GM21576 (cell line): ENCODE data around the gene ETV6.

Source experiments
- ATAC-seq: cut with Tn5 transposase; IDR thresholded peaks from one replicate; pipeline ENCODE4 v1.9.1; 2021; ENCODE audit warnings: mild to moderate bottlenecking, moderate library complexity; ENCODE audit not compliant: unreplicated experiment

Gene ETV6

GRCh38 chr12:11689591-11690186 is 40.2 kb downstream of the ETV6 start:
- ATAC-seq = no peak

GRCh38 chr12:11693067-11693466 is 43.6 kb downstream of the ETV6 start:
- ATAC-seq = no peak

GRCh38 chr12:11693601-11694000 is 44.1 kb downstream of the ETV6 start:
- no peak for ATAC-seq

GRCh38 chr12:11694528-11694927 is 45.1 kb downstream of the ETV6 start:
- ATAC-seq = no peak

GRCh38 chr12:11695321-11695720 is 45.8 kb downstream of the ETV6 start:
- ATAC-seq = no peak

GRCh38 chr12:11696084-11696483 is 46.6 kb downstream of the ETV6 start:
- ATAC-seq = no peak

GRCh38 chr12:11697131-11697530 is 47.7 kb downstream of the ETV6 start:
- ATAC-seq = no peak

GRCh38 chr12:11697670-11698387 is 48.4 kb downstream of the ETV6 start:
- ATAC-seq = no peak

DNA sequence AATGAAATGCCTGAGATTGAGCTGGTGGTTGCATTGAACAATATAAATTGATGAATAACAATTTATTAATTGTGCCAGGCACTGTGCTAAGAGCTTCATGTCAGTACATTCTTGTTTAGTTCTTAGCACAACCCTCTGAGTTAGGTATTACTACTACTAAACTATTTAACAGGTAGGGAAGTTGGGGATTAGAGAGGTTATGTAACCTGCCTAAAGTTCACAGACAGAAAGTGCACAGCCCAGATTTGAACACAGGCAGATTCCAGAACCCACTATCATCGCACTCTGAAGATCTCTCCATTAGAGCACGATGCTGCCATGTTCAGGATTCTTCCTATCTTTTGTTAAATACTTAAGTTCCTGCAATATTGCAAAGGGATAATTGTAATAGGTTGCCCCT is 49.3 kb downstream of the ETV6 start:
- no peak for ATAC-seq

- no peak for ATAC-seq
These were observed 52.0 kb downstream of the ETV6 start for GRCh38 chr12:11701433-11701832.

DNA sequence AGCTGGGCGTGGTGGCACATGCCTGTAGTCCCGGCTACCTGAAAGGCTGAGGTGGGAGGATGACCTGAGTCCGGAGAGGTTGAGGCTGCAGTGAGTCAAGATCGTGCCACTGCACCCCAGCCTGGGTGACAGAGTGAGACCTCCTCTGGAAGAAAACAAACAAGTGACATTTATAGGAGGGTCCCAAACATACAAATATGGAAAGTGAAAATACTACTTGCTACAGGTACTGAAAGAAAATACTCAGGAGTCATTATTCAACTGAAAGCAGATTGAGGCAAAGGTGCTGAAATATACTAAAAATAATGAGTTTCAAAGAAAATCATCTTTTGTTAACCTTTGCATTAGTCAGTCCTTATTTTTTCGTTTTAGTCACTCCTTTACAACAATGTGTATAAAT is 53.5 kb downstream of the ETV6 start:
- peak; percentile 61 for ATAC-seq

- ATAC-seq = no peak
These were observed 53.9 kb downstream of the ETV6 start for GRCh38 chr12:11703378-11703777.

DNA sequence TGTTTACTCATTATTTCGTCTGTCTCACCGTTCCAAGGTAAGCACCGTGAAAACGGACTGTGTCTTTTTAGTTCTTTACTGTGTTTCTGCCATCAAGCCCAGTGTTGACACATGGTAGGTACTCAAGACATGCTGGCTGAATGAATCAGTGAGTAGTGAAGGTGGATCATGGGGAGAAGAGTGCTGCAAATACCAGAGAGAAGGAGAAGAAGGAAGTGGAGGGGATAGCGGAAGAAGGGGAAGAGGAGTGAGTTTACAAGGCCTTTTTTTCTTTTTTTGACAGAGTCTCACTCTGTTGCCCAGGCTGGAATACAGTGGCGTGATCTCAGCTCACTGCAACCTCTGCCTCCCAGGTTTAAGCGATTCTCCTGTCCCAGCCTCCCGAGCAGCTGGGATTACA is 54.6 kb downstream of the ETV6 start:
- ATAC-seq = no peak

GRCh38 chr12:11705010-11705409 is 55.5 kb downstream of the ETV6 start:
- ATAC-seq = no peak

DNA sequence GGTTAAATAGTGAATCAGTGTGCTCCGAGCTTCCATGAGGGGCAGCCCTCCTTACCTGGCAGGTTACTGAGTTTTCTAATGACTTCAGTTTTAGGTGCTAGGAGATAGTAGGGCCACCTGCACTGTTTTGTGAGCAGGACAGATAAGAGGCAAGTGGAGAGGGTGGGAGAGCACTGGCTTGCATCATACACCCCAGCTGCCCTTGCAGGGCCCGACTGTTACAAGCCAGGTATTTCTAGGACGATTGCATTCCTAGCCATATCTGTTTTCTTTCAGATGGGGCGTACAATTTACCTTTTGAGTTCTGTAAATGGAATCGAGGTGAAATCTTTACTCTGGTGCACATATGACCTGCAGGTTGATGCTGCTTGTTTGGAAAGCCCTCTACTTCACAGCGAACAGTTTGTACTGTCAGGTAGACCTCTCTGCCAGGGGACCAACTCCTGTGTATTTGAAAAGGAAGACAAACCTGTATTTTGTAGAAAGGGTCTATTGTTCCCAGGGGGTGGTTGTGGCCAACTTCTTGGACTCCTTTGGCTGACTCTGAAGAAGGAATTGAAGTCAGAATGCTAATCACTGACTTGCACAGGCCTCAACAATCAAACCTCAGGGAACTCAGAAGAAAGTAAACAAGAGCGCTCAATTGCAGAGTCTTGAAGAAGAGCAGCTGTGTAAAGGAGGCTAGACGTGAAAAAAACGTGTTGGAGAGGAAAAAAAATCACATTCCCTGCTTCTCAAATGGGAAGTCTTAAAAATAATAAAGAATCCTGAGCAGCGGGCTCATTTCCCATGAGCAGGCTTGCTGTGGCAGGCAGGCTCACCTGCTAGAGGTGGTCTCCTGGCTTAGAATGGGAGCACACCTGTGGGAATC is 57.3 kb downstream of the ETV6 start:
- no peak for ATAC-seq

- ATAC-seq = no peak
These were observed 58.1 kb downstream of the ETV6 start for GRCh38 chr12:11707535-11707934.

- no peak for ATAC-seq
These were observed 60.0 kb downstream of the ETV6 start for GRCh38 chr12:11709513-11709912.

- no peak for ATAC-seq
These were observed 61.0 kb downstream of the ETV6 start for GRCh38 chr12:11710431-11710830.

DNA sequence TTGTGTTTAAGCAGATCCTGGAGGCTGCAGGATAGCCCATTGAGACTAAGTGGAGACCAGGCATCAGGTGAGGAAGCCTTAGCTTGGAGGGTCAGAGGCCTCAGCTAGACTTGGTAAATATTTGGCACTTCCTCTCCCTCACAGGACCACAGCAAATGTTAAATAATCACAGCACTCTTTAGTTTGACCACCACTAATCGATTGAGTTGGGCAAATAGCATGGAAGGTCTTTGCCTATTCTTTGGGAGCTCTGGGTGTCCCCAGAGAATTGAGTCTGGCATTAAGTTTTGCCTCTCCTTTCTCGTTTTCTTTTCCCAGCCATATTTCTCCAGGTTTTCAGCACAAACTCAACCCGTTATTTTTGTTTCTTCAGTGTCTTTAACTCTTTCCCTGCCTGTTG is 61.4 kb downstream of the ETV6 start:
- no peak for ATAC-seq

DNA sequence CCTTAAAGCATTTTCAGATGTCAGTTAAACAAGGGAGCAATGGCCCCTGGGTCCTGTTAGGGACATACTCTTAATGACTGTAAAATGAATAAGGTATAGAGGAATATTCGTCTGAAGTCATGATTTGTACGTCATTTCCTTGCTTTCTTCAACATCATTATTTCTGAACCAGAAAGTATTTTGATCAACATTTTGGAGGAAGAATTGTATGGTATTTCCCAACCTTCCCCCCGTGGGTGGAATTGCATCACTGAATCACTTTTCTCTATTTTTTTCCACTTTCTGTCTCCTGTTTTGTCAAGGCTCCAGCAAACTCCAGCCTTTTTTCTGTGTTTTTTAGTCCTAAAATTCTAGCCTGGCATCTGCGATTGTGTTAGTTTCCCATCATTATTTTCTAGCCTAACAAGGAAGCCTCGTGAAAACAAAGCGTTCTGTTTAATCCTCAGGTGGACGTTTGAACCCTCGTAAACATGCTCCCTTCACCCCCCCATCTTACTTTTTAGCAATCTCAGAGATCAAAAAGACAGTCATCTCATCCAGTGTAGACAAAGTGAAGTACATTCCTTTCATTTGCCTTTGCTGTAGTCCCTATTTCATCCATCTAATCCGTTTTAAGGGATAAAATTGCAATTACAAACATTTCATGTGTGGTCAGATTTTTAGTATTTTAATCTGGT is 62.3 kb downstream of the ETV6 start:
- ATAC-seq = no peak

DNA sequence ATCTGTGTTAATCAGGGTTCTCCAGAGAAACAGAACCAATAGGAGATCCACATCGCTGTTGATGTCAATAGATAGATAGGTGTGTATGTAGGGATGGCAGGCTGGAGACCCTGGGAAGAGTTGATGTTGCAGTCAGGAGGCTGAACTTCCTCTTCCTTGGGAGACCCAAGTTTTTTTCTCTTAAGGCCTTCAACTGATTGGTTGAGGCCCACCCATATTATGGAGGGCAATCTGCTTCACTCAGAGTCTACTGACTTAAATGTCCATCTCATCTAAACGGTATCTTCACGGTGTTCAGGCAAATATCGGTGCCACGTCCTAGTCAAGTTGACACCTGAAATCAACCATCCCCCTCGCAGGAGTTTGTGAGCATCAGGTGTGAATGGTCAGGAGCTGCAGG is 63.0 kb downstream of the ETV6 start:
- ATAC-seq = no peak
